Upper lobe of left lung (tissue), 6 donors: ENCODE measurements around the gene GPR17. TPM values are rescaled to one million over a fixed set of nuclear protein-coding genes. Genes with fewer than 3 reads are reported as not detected.
A peak's percentile ranks its signal among the peaks of the same experiment; 100 is the strongest.

Experiments
- ATAC-seq, 2 donors: fragments of 200-7000 bp; cut with Tn5 transposase; one replicate each; pipeline ENCODE4 v1.9.1; 2022; ENCODE audit warnings: mild to moderate bottlenecking in 2 of 2, moderate library complexity in 2 of 2; ENCODE audit not compliant: low FRiP score in 2 of 2
- DNase-seq, 2 donors: peaks; one replicate each; pipeline ENCODE4 v3.0.0-alpha.2; 2019 to 2020
- H3K27ac ChIP-seq, 4 donors: fragments of 200-600 bp; sonication (generic); one replicate each; pipeline ENCODE4 v1.5.1; 2016 to 2019
- H3K27me3 ChIP-seq, 4 donors: fragments of 200-600 bp; sonication (generic); one replicate each; pipeline ENCODE4 v1.5.1; 2017 to 2019
- H3K36me3 ChIP-seq, 4 donors: fragments of 200-600 bp; sonication (generic); one replicate each; pipeline ENCODE4 v1.5.1; 2016 to 2019
- H3K4me1 ChIP-seq, 4 donors: fragments of 200-600 bp; sonication (generic); one replicate each; pipeline ENCODE4 v1.5.1; 2018 to 2019
- H3K4me3 ChIP-seq, 4 donors: fragments of 200-600 bp; sonication (generic); one replicate each; pipeline ENCODE4 v1.5.1; 2017 to 2019; ENCODE audit warnings: mild to moderate bottlenecking in 2 of 4, moderate library complexity in 1 of 4
- H3K9me3 ChIP-seq, 4 donors: fragments of 200-600 bp; sonication (generic); one replicate each; pipeline ENCODE4 v1.5.1; 2018 to 2019
- EP300 ChIP-seq, 4 donors: sonication (generic); formaldehyde crosslinking; IDR thresholded peaks; one replicate each; pipeline ENCODE4 v1.5.1; 2017; ENCODE audit warnings: antibody characterized with exemption in 4 of 4, control low read depth in 2 of 4
- POLR2A ChIP-seq, 4 donors: fragments of 450-650 bp; IDR thresholded peaks; one replicate each; pipeline ENCODE4 v1.5.1; 2016 to 2017; ENCODE audit warnings: antibody characterized with exemption in 4 of 4, mild to moderate bottlenecking in 2 of 4
- POLR2AphosphoS5 ChIP-seq, 2 donors: sonication (generic); formaldehyde crosslinking; IDR thresholded peaks; one replicate each; pipeline ENCODE4 v1.5.1; 2017; ENCODE audit warnings: antibody characterized with exemption in 2 of 2
- WGBS, 2 donors: methylation state at CpG; one replicate each; pipeline ENCODE4 v1.1.5; 2017 to 2018; 5-methylcytosine and 5-hydroxymethylcytosine counted together
- total RNA-seq, 6 donors: library from RNA; depleted of rRNA in 4 of 6; stranded (reverse); fragments of >200 nt in 4 of 6; gene quantifications; one replicate each; pipeline versions ENCODE4 v1.1.0 to v1.2.1, GENCODE V29; 2016 to 2021
- TF ChIP-seq, protein P1 (sequence below), 6 experiments: fragments of 450-650 bp in 4 of 6; fragments of 200-600 bp in 2 of 6; sonication (generic) in 2 of 6; IDR thresholded peaks; one replicate each; pipeline ENCODE4 v1.5.1; 2016 to 2019; ENCODE audit warnings: antibody characterized with exemption in 6 of 6
- donor health status: DM: no; HTN: no; CAD: no; lungs with moderate emphysema.
- donor health status: DM: no; HTN: yes; CAD: no; lungs with severe emphysema.

Gene GPR17
- total RNA-seq, 6 donors from 2014 or later: 0.17 to 0.46 (median 0.24) TPM; not detected in 3

DNA sequence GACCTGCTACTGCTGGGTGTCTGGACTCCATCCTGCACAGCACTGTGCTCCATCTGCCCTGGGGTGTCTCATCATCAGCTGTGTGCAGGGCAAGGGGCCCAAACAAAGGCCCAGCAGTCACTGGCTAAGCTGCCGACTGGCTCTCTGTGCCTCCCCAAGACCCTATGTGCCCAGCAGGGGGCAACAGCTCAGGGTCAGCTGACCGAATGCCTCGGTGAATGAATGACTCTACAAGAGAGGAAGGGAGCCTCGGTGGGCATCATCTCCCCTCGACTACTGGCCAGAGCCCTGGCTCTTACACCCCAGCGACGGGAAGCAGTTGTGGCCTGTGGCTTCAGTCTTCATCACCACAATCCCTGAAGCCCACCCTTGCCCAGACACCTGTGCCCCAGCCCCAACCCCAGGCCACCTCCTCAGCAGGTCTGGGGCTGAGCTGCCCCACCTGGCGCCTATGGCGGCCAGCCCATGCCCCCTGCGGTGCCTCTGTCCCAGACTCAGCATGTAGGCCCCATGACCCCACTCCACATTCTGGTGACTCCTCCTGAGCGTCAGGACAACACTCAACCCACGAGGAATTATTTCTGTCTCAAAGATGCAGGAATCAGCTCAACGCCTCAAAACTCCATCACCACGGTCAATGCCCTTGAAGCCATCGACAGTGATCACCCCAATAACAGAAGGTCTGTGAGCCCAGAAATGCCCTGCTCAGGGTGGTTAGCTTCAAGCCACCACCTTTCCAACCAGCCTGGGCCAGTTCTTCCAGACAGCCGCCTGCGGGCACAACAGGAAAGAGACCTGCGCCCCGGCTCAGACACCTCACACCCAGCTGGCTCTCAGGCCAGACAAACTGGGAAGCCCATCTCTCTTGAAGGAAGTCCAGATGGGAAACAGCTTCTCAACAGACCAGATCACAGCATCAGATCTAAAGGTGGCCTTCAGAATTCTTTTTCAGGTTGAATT lies 1.6 kb upstream of the GPR17 start:
- Histone ChIP-seq H3K4me3 (no peak overlapping the region), H3K9me3 (no peaks in the 10 kb centered on the region), H3K27ac (peak overlapping the region in 3 of 4 donors; percentile 7 to 93 (median 87)), H3K27me3 (no peaks in the 10 kb centered on the region), H3K36me3 (peaks cover 0 to 34% (median 0%) of the 10 kb centered on the region in 4 donors), H3K4me1 (peaks cover 49 to 82% (median 66%) of the 10 kb centered on the region in 4 donors)
- no peak for TF ChIP-seq POLR2AphosphoS5 (IDR thresholded peaks at IDR 0.05)
- TF ChIP-seq, protein P1, sequence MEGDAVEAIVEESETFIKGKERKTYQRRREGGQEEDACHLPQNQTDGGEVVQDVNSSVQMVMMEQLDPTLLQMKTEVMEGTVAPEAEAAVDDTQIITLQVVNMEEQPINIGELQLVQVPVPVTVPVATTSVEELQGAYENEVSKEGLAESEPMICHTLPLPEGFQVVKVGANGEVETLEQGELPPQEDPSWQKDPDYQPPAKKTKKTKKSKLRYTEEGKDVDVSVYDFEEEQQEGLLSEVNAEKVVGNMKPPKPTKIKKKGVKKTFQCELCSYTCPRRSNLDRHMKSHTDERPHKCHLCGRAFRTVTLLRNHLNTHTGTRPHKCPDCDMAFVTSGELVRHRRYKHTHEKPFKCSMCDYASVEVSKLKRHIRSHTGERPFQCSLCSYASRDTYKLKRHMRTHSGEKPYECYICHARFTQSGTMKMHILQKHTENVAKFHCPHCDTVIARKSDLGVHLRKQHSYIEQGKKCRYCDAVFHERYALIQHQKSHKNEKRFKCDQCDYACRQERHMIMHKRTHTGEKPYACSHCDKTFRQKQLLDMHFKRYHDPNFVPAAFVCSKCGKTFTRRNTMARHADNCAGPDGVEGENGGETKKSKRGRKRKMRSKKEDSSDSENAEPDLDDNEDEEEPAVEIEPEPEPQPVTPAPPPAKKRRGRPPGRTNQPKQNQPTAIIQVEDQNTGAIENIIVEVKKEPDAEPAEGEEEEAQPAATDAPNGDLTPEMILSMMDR (IDR thresholded peaks at IDR 0.05): peak in 1 of 6 experiments; percentile 12
- 85% methylated on average over 15 to 18 of the region's 19 CpGs for WGBS, 2 donors
- ATAC-seq (no peak), DNase-seq (peak in 1 of 2 donors; percentile 49)

DNA sequence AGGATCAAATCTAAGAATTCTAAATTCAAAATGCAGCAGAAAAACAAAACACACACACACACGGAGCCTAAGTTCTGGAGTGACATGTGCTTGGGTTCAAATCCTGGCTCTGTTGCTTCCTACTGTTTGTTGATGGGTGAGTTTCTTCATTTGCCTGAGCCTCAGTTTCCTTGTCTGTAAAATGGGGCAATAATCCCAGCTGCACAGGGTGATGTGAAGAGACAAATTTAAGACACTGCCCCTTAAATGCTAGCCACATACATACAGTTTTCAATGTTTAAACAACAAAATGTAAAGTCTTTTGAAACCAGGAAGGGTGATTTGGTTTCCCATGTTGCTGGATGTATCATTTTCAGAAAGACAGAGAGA lies 943 bp upstream of the GPR17 start:
- DNase-seq: no peak
- Histone ChIP-seq H3K27me3 (no peaks in the 10 kb centered on the region), H3K27ac (peak overlapping the region in 2 of 4 donors; percentile 35 to 87), H3K4me1 (peaks cover 52 to 82% (median 66%) of the 10 kb centered on the region in 4 donors), H3K9me3 (no peaks in the 10 kb centered on the region), H3K4me3 (no peak overlapping the region), H3K36me3 (peaks cover 0 to 27% (median 0%) of the 10 kb centered on the region in 4 donors)
- TF ChIP-seq EP300 (IDR thresholded peaks at IDR 0.05): no peak
- TF ChIP-seq POLR2A (IDR thresholded peaks at IDR 0.05): no peak
- TF ChIP-seq, protein P1 (IDR thresholded peaks at IDR 0.05): no peak
- TF ChIP-seq POLR2AphosphoS5 (IDR thresholded peaks at IDR 0.05): no peak
- WGBS, 2 donors: 77 to 81% methylated on average over 1 of the region's 1 CpG
- ATAC-seq: no peak

DNA sequence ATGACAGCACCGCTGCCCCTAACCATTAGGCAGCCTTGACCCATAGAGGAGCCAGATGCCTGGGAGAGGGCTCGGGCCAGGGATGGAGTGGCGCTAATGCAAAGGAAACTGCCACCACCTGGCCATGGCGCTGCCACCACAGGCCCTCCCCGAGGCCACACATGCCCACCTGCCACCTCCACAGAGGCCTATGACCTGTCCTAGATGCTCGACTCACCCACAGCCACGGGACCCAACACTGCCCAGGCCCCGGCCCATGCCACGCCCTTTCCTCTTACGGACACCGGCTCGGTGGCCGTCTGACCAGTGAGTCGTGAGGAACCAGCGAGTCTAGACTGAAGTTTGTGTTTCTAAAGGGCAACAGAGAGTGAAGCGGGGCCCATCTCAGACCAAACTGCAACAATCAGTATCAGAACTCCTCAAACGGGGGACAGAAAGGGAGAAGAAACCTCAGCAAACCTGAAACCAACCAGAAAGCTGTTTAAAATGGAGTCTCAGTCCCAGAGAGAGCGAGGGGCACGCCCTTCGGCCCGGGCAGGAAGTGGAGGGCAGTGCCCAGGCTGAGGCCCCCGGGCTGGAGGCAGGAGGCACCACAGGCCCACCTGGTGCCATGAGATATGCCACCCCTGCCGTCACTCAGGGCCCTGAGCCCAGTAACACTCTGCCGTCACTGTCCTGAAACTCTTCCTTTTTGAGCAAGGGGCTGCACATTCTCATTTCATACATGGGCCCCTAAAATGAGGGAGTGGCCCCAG lies 711 bp downstream of the GPR17 start:
- Histone ChIP-seq H3K27me3 (no peaks in the 10 kb centered on the region), H3K4me3 (no peak overlapping the region), H3K4me1 (peaks cover 37 to 80% (median 55%) of the 10 kb centered on the region in 4 donors), H3K9me3 (no peaks in the 10 kb centered on the region), H3K27ac (peak overlapping the region; percentile 63 to 83 (median 70)), H3K36me3 (peaks cover 0 to 23% (median 0%) of the 10 kb centered on the region in 4 donors)
- DNase-seq (peak in 1 of 2 donors; percentile 73), ATAC-seq (no peak)
- 66 to 68% methylated on average over 18 to 24 of the region's 24 CpGs for WGBS, 2 donors
- TF ChIP-seq, protein P1 (IDR thresholded peaks at IDR 0.05): no peak
- TF ChIP-seq POLR2A (IDR thresholded peaks at IDR 0.05) (no peak), POLR2AphosphoS5 (IDR thresholded peaks at IDR 0.05) (no peak), EP300 (IDR thresholded peaks at IDR 0.05) (no peak)

DNA sequence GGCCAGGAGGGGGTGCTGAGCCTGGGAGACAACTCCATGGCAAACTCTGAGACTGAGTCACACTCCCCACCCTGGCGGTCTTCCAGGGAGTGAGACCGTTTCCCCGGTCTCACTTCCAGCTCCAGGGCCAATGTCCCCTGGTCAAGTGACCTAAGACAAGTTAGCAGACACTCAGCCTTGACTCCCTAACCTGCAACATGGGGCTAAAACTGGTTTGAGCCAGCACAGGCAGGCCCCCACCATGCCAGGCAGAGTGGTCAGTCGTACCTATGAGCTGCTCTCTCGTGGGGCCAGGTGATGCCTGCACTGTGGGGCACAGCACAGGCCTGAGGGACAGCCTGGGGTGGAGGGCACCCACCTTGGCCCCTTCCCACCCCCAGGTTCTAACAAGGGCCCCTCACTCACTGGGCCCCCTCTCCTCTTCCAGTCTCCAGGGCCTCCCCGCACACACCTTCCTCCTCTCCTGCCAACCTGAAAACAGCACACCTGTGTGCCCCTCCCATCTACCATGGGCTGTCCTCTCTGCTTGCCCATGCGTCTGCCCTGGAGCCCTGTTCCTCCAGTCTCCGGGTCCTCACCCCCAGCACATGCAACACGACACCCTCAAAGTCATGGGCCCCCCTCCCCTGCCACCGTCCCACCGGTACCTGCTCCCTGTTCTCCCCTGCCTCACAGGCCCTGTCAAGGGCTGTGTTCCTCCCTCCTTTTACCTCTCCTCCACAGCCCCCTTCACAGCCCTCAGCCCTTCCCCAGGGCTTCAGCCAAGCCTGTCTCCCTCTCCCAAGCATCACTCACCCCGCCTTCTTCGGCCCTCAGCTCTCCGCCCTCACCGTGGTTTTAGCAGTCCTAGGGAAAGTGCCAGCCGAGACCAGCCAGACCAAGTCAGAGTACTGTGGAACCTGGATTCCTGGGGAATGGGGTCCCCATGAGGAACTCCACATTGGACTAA lies 1.6 kb downstream of the GPR17 start:
- peaks cover 32 to 72% (median 50%) of the 10 kb centered on the region in 4 donors for H3K4me1 ChIP-seq
- TF ChIP-seq, protein P1 (IDR thresholded peaks at IDR 0.05): no peak
- TF ChIP-seq POLR2AphosphoS5 (IDR thresholded peaks at IDR 0.05) (peak in 1 of 2 donors; percentile 4), POLR2A (IDR thresholded peaks at IDR 0.05) (no peak), EP300 (IDR thresholded peaks at IDR 0.05) (no peak)
- H3K27ac ChIP-seq: peak overlapping the region; percentile 63 to 83 (median 70)
- H3K36me3 ChIP-seq: peaks cover 0 to 25% (median 0%) of the 10 kb centered on the region in 4 donors
- H3K9me3 ChIP-seq: no peaks in the 10 kb centered on the region
- no peak overlapping the region for H3K4me3 ChIP-seq
- ATAC-seq (peak in 1 of 2 donors; percentile 1), DNase-seq (no peak)
- H3K27me3 ChIP-seq: no peaks in the 10 kb centered on the region
- 73 to 84% methylated on average over 11 to 16 of the region's 16 CpGs for WGBS, 2 donors
